Measurements from ENCODE around the gene CHCHD10.

GRCh38 chr22:23754220-23754919 lies 13.4 kb downstream of the CHCHD10 start, which contains the start of gene VPREB3:
- TF ChIP-seq CTCF (IDR thresholded peaks at IDR 0.05): no peak
- TF ChIP-seq ZFX (IDR thresholded peaks at IDR 0.05; ENCODE audit: borderline replicate concordance): no peak

Measured in 22Rv1 (cell line).